ENCODE measurements around the gene MUC2. TPM values are rescaled to one million over a fixed set of nuclear protein-coding genes. Genes with fewer than 3 reads are reported as not detected.

The MUC2 gene
- total RNA-seq, 1 donor from 2014 or later = not detected

DNA sequence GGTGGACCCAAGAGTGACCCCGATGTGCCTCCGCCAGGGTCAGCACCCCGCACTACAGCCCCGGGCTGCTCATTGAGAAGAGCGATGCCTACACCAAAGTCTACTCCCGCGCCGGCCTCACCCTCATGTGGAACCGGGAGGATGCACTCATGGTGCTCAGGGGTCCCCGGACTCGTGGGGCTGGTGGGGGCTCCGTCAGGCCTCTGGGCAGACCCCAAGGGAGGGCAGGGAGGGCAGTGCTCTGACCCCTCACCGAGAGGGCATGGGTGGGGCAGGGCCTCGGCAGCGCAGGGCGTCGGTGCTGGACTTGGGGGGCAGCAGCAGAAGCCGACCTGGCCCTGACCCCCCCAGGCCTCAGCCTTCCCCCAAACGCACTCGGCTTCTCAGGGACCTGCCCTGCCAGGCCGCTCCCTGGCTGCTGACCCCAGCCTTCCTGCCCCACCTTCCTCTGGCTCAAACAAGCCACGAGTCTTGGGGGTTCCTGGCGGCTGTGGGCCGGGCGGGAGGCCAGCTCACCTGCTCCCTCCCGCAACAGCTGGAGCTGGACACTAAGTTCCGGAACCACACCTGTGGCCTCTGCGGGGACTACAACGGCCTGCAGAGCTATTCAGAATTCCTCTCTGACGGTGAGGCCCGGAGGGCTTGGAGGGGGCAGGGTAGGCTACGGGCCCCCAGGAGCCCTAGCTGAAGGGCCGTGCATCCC lies 2.9 kb downstream of the MUC2 start:
- TF ChIP-seq CTCF (IDR thresholded peaks at IDR 0.05; ENCODE audit: insufficient read depth, low read depth, low read length) (no peak), EZH2 (IDR thresholded peaks at IDR 0.05; ENCODE audit: insufficient read depth, low read length) (no peak)
- Histone ChIP-seq H3K9me3 (ENCODE audit: insufficient read depth, low read depth, low read length) (no peaks in the 10 kb centered on the region), H3K9ac (ENCODE audit: low read length) (no peak overlapping the region), H4K20me1 (ENCODE audit: insufficient read depth, low read length) (no peaks in the 10 kb centered on the region), H3K4me2 (ENCODE audit: low read length) (no peak overlapping the region), H3K27me3 (ENCODE audit: insufficient read depth, low read length) (no peaks in the 10 kb centered on the region), H2AFZ (ENCODE audit: low read depth, low read length) (no peak overlapping the region), H3K36me3 (ENCODE audit: insufficient read depth, low read length) (no peaks in the 10 kb centered on the region), H3K4me3 (ENCODE audit: insufficient read depth, low read depth, low read length) (no peak overlapping the region), H3K79me2 (ENCODE audit: insufficient read depth, low read length) (no peaks in the 10 kb centered on the region), H3K27ac (ENCODE audit: low read depth, low read length) (no peak overlapping the region), H3K4me1 (ENCODE audit: insufficient read depth, low read length) (peaks cover 13% of the 10 kb centered on the region)
- Mint-ChIP-seq H3K27ac (ENCODE audit: unreplicated experiment) (no peak overlapping the region), H3K4me1 (ENCODE audit: low read depth, unreplicated experiment) (no peaks in the 10 kb centered on the region), H3K9me3 (ENCODE audit: unreplicated experiment) (no peaks in the 10 kb centered on the region), H3K4me3 (ENCODE audit: unreplicated experiment) (no peak overlapping the region), H3K36me3 (ENCODE audit: low read depth, unreplicated experiment) (no peaks in the 10 kb centered on the region), H3K27me3 (ENCODE audit: low read depth, unreplicated experiment) (peaks cover 3% of the 10 kb centered on the region)
- DNase-seq (ENCODE audit: low read depth) (no peak), FAIRE-seq (no peak)

GRCh38 chr11:1078191-1078601 lies 3.5 kb downstream of the MUC2 start:
- no peak overlapping the region for H3K4me2 ChIP-seq (ENCODE audit: low read length)
- Mint-ChIP-seq H3K4me3 (ENCODE audit: unreplicated experiment) (no peak overlapping the region), H3K27me3 (ENCODE audit: low read depth, unreplicated experiment) (peaks cover 3% of the 10 kb centered on the region), H3K36me3 (ENCODE audit: low read depth, unreplicated experiment) (no peaks in the 10 kb centered on the region), H3K4me1 (ENCODE audit: low read depth, unreplicated experiment) (no peaks in the 10 kb centered on the region), H3K9me3 (ENCODE audit: unreplicated experiment) (no peaks in the 10 kb centered on the region), H3K27ac (ENCODE audit: unreplicated experiment) (no peak overlapping the region)
- H3K27me3 ChIP-seq (ENCODE audit: insufficient read depth, low read length) = no peaks in the 10 kb centered on the region
- no peak overlapping the region for H2AFZ ChIP-seq (ENCODE audit: low read depth, low read length)
- H3K4me1 ChIP-seq (ENCODE audit: insufficient read depth, low read length) = peaks cover 6% of the 10 kb centered on the region
- no peaks in the 10 kb centered on the region for H3K36me3 ChIP-seq (ENCODE audit: insufficient read depth, low read length)
- H3K79me2 ChIP-seq (ENCODE audit: insufficient read depth, low read length) = no peaks in the 10 kb centered on the region
- no peaks in the 10 kb centered on the region for H3K9me3 ChIP-seq (ENCODE audit: insufficient read depth, low read depth, low read length)
- H4K20me1 ChIP-seq (ENCODE audit: insufficient read depth, low read length) = no peaks in the 10 kb centered on the region
- H3K9ac ChIP-seq (ENCODE audit: low read length) = no peak overlapping the region
- no peak overlapping the region for H3K27ac ChIP-seq (ENCODE audit: low read depth, low read length)
- FAIRE-seq (no peak), DNase-seq (ENCODE audit: low read depth) (no peak)
- TF ChIP-seq EZH2 (IDR thresholded peaks at IDR 0.05; ENCODE audit: insufficient read depth, low read length) = no peak
- TF ChIP-seq CTCF (IDR thresholded peaks at IDR 0.05; ENCODE audit: insufficient read depth, low read depth, low read length) = no peak
- H3K4me3 ChIP-seq (ENCODE audit: insufficient read depth, low read depth, low read length) = no peak overlapping the region

DNA sequence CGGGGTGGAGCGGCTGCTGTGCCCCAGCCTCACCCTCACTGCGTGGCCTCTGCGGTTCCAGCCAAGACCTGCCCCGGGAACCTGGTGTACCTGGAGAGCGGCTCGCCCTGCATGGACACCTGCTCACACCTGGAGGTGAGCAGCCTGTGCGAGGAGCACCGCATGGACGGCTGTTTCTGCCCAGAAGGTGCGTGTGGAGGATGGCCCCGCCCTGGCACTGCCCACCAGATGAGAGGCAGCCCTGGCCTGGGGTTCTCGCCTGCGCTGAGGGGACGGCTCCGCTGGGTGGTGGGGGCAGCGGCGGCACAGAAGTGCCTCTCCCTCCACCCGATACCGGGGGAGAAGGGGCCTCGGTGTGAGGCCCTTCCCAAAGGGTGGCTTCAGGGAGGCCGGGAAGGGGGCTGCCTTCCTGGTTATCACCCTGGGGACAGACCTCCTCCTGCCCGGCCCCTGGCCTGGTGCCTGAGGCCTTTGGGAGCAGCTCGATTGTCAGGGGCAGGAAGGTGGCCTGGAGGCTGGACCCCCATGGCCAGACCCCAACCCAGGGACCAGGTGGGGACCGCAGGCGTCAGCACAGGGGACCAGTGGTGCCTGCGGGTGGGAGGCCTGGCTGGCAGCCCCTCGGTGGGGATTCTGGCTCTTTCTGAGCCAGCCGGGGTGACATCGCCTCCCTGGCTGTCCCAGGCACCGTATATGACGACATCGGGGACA lies 7.1 kb downstream of the MUC2 start:
- no peaks in the 10 kb centered on the region for H3K36me3 ChIP-seq (ENCODE audit: insufficient read depth, low read length)
- H3K79me2 ChIP-seq (ENCODE audit: insufficient read depth, low read length) = no peaks in the 10 kb centered on the region
- H3K27ac ChIP-seq (ENCODE audit: low read depth, low read length) = no peak overlapping the region
- no peak for FAIRE-seq
- H3K36me3 Mint-ChIP-seq (ENCODE audit: low read depth, unreplicated experiment) = no peaks in the 10 kb centered on the region
- H3K4me1 ChIP-seq (ENCODE audit: insufficient read depth, low read length) = no peaks in the 10 kb centered on the region
- H3K4me2 ChIP-seq (ENCODE audit: low read length) = no peak overlapping the region
- no peaks in the 10 kb centered on the region for H4K20me1 ChIP-seq (ENCODE audit: insufficient read depth, low read length)
- H3K4me3 ChIP-seq (ENCODE audit: insufficient read depth, low read depth, low read length) = no peak overlapping the region
- H3K9me3 Mint-ChIP-seq (ENCODE audit: unreplicated experiment) = no peaks in the 10 kb centered on the region
- TF ChIP-seq CTCF (IDR thresholded peaks at IDR 0.05; ENCODE audit: insufficient read depth, low read depth, low read length) = no peak
- TF ChIP-seq EZH2 (IDR thresholded peaks at IDR 0.05; ENCODE audit: insufficient read depth, low read length) = no peak
- H2AFZ ChIP-seq (ENCODE audit: low read depth, low read length) = no peak overlapping the region
- H3K9me3 ChIP-seq (ENCODE audit: insufficient read depth, low read depth, low read length) = no peaks in the 10 kb centered on the region
- no peaks in the 10 kb centered on the region for H3K27me3 Mint-ChIP-seq (ENCODE audit: low read depth, unreplicated experiment)
- H3K27ac Mint-ChIP-seq (ENCODE audit: unreplicated experiment) = no peak overlapping the region
- no peak overlapping the region for H3K4me3 Mint-ChIP-seq (ENCODE audit: unreplicated experiment)
- no peak for DNase-seq (ENCODE audit: low read depth)
- no peaks in the 10 kb centered on the region for H3K4me1 Mint-ChIP-seq (ENCODE audit: low read depth, unreplicated experiment)
- no peak overlapping the region for H3K9ac ChIP-seq (ENCODE audit: low read length)
- H3K27me3 ChIP-seq (ENCODE audit: insufficient read depth, low read length) = no peaks in the 10 kb centered on the region

Measured in astrocyte (in vitro differentiated cells and primary cell).